GM20431 (cell line): Measurements from ENCODE around the gene SPDYE6.
"Not testable (repeated sequence)": the region's sequence is repeated elsewhere in the genome, so short reads cannot be mapped to it uniquely, and the experiment has no call there.

Experiments used
- in situ Hi-C: fragments of 300-500 bp; cut with MseI, MboI; formaldehyde crosslinking; loops from one replicate; pipeline ENCODE4 v1.15.0; 2020; ENCODE audit warnings: low sequenced_read_pairs; ENCODE audit not compliant: unreplicated experiment

Gene SPDYE6, protein sequence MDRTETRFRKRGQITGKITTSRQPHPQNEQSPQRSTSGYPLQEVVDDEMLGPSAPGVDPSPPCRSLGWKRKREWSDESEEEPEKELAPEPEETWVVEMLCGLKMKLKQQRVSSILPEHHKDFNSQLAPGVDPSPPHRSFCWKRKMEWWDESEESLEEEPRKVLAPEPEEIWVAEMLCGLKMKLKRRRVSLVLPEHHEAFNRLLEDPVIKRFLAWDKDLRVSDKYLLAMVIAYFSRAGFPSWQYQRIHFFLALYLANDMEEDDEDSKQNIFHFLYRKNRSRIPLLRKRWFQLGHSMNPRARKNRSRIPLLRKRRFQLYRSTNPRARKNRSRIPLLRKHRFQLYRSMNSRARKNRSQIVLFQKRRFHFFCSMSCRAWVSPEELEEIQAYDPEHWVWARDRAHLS

DNA sequence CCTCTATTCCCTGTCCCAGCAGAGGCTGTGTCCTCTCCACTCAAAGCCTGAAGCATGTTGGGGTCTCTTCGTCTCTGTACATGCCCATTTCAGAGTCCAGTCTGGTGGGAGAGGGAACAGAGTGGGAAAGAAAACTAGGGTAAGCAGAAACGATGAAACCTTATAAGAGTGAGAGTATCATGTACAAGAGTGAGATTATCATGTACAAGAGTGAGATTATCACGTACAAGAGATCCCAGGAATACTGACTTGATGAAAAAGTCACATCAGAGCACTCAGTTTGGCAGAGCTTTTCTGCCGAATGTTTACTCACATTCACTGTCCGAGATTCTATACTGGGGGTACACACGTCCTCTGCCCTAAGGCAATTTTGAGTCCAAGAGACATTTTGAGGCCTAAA, at the start of gene SPDYE6:
TSS of gene SPDYE6 (minus strand) at position 101 of the 400 bp plus-strand sequence. CDS start 421 bp downstream, outside the sequence.
- in situ Hi-C loops = not testable (repeated sequence)

DNA sequence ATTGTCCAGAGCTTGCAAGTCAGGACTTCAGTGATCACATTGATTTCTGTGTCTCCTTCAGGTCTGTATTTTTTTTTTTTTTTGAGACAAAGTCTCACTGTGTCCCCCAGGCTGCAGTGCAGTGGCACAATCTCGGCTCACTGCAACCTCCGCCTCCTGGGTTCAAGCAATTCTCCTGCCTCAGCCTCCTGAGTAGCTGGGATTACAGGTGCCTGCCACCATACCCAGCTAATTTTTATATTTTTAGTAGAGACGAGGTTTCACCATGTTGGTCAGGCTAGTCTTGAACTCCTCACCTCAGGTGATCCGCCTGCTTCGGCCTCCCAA, 48.6 kb upstream of the SPDYE6 start:
- in situ Hi-C loops = loop anchor here (5.0 kb wide), 1 partner anchor 47 kb away; no protein-coding TSS in a partner anchor

DNA sequence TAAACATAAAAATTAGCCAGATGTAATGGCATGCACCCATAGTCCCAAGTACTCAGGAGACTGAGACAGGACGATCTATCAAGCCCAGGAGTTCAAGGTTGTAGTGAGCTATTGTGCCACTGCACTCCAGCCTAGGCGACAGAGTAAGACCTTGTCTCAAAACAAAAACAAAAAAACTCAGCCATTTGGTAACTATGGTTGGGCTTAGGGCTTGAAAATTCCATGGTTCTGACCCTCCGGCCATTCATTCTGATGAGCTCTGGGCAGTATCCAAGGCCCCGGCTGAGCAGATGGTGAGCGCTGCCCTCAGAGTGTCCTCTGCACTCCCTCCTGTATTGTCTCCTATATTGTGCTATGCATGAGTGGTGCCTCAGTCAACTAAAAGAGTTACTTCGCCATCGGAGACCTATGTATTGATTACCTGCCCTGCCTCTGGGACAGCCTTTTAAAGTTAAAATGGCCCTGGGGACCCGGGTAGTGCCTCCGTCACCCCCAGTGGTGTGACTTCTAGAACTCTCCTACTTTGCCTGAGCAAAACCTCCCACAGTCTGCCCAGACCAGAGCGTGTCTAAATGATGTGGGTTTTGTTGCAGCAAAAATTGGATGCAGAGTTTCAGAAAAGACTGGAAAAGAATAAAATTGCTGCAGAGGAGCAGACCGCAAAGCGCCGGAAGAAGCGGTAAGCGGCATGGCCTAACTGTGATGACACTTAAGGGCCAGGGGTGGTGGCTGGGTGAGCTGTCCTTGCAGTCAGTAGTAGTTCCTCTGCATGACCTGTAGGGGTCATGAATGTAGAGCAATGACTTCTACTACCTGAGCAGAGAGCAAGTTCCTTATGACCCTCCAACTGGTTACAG, 48.0 kb upstream of the SPDYE6 start:
- in situ Hi-C loops = no loop called here

DNA sequence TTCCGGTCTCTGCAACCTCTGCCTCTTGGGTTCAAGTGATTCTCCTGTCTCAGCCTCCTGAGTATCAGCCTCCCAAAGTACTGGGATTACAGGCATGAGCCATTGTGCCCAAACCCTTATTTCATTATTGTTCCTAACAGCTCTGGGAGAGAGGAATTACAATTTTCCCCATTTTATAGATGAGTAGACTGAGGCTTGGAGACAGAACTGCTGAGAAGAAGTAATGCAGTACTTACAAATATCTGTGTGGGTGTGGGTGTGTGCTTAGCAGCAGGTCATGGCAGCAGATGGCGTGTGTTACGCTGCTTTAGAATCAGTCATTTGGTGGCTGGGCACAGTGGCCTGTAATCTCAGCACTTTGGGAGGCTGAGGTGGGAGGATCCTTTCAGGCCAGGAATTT, 47.3 kb upstream of the SPDYE6 start:
- in situ Hi-C loops = no loop called here

DNA sequence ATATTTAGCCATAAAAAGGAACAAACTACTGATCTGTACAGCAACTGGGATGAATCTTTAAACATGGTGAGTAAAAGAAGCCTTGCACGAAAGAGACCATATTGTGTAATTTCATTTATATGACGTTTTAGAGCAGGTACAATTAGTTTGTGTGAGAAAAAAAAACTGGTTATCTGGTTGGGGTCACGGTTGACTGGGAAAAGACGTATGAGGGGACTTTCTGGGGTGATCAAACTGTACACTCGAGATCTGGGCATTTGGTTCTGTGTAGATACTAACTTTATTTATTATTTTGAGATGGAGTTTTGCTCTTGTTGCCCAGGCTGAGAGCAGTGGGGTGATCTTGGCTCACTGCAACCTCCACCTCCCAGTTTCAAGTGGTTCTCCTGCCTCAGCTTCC, 44.1 kb upstream of the SPDYE6 start:
- in situ Hi-C loops = no loop called here

DNA sequence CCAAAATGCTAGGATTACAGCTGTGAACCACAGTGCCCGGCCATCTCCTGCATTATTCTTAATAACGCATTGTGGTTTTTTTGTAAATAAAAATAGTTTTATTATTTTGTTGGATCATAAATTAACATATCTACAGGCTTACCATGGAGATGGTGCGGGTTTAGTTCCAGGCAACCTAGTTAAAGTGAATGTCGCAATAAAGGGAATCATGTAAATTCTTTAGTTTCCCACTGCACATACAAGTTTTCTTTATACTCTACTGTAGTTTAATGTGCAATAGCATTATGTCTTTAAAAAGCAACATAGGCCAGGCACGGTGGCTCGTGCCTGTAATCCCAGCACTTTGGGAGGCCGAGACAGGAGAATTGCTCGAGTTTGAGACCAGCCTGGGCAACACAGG, 42.3 kb upstream of the SPDYE6 start:
- in situ Hi-C loops = loop anchor here (25.0 kb wide), 2 partner anchors 711 to 861 kb away; no protein-coding TSS in a partner anchor

DNA sequence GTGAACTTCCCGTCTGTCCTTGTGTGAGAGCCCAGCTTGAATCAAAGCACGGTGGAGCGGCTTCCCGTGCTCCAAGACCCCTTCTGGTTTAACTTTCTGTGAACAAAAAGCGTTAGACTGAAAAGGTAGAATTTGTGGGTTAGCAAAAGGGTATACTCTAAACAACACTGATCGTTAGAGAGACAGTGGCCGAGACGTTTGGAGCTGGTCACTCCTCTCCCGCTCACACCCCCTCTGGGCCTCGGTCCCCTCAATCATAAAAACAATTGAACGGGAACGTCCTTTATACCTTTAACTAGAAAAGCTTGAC, 40.4 kb upstream of the SPDYE6 start:
- in situ Hi-C loops = loop anchor here (25.0 kb wide), 2 partner anchors 709 to 859 kb away; no protein-coding TSS in a partner anchor

DNA sequence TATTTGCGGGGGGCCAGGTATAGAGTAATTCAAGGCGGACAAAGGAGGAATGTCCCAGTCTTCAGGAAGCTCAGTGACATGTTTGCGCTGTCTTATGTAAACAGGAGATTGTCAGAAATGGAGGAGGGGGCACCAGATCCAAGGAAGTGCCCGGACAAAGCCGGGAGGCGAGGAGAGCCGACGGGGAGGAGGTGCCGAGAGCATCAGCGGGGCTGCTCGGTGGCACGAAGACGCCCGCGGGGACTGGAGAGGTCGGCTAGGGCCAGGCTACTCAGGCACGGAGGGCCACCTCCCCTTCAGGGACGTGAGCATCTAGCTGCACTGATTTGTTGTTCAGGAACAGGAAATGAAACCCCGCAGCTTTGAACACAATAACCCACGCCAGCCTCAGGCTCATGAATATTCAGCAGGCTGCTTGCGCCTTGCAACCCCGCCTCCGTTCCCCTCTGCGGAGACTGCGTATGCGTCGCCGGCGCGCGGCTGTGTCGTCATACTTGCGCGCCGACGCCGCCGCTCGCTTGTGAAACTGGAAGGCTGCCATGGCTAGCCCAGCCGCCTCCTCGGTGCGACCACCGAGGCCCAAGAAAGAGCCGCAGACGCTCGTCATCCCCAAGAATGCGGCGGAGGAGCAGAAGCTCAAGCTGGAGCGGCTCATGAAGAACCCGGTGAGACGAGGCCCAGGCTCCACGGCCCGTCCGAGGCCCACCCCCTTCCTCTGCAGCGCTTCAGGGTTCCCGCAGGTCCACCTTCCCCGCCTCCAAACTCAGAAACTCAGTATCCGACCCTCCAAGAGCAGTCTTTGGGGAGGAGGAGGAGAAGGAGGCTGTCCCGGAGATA, 39.8 kb upstream of the SPDYE6 start, which contains the start of gene PRKRIP1:
TSS of gene PRKRIP1 (plus strand) at position 491 of the 837 bp plus-strand sequence. CDS start at position 540, 49 bp downstream.
- in situ Hi-C loops = loop anchor here (25.0 kb wide), 2 partner anchors 709 to 859 kb away; no protein-coding TSS in a partner anchor

DNA sequence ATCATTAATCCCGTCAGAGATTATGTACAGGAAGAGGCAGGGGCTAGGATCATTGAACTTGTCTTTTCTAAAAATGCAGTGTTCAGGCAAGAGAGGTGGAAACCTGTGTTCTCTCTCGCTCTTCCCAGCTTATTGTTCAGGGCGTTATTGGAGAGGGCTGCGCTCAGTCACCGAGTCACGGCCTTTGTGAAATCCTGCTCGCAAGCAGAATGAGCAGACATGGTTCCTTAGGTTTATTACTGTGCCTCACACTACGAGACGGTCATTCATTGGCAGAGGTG, 39.3 kb upstream of the SPDYE6 start:
- in situ Hi-C loops = loop anchor here (25.0 kb wide), 2 partner anchors 708 to 858 kb away; no protein-coding TSS in a partner anchor

DNA sequence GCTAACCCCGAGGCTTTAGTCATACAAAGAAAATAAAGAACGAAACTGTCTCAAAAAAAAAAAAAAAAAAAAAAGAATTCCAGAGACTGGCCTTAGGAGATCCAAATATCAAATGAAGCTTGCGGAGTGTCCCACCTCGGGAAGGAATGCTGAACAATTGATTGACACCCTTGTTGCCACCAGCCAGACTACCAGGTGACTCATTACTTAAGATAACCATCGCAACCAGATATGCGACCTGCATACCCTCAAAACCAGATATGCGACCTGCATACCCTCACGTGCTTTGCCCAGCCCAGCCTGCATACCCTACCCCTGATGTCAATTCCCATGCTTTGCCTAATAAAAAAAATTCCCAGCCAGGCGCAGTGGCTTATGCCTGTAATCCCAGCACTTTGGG, 37.2 kb upstream of the SPDYE6 start:
- in situ Hi-C loops = loop anchor here (5.0 to 25.0 kb wide), 3 partner anchors 111 to 856 kb away; no protein-coding TSS in a partner anchor

DNA sequence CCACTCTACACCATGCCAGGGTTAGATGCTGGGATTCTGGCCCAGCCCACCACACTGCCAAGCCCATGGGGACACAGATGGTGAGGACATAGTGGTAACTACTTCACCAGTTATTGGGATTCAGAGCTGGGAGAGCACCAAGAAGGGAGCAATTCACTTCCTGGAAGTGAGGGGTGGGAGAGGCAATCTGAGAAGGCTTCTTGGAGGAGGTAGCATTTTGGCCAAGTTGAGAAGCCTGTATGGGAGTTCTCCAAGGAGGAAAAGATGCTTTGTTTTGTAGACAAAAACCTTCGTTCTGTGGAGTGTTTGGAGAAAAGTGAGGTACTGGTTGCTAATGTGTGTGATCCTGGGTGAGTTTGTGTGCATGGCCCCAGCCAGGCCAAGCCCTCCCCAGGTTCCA, 36.1 kb upstream of the SPDYE6 start:
- in situ Hi-C loops = loop anchor here (5.0 to 25.0 kb wide), 3 partner anchors 110 to 855 kb away; no protein-coding TSS in a partner anchor

DNA sequence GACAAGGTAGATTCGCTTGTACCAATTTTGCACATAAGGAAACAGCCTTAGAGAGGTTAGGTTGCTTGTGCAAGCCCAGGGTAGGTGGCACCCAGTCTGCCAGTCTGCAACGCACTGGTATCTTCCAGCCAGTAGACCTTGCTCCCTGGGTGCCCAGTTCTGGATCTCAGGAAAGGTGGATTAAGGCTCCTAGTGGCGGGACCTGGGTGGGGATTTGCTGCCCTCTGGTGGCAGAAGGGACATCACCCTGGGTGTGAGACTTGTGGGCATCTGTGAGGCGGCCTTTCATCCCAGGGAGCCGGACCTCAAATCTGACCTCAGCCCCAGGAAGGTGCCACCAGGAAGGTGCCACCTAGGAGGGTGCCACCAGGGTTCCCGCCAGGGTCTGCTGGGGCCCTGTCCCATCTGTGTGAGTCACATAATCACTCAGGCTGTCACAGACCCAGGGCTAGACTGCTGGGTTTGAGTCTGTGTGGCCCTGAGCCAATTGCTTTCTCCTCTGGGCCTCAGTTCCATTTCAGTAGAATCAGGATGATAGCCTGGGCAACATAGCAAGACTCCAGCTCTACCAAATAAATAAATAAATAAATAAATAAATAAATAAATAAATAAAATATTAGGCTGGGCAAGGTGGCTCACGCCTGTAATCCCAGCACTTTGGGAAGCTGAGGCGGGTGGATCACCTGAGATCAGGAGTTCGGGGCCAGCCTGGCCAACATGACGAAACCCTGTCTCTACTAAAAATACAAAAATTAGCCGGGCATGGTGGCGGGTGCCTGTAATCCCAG, 34.6 kb upstream of the SPDYE6 start:
- in situ Hi-C loops = loop anchor here (5.0 to 25.0 kb wide), 3 partner anchors 109 to 854 kb away; no protein-coding TSS in a partner anchor

DNA sequence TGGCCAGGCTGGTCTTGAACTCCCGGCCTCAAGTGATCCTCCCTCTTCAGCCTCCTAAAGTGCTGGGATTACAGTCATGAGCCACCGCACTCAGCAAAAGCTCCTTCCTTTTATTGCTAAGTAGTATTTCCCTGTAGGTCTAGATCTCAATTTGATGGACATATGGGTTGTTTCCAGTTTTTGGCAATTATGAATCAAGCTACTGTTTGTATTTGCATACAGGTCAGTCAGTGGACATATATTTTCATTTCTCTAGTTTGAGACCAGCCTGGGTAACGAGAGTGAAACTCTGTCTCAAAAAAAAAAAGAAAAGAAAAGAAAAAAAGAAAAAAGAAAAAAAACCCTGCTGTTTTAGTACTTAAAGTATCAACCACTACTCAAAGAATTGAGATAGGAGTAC, 33.6 kb upstream of the SPDYE6 start:
- in situ Hi-C loops = loop anchor here (5.0 to 25.0 kb wide), 3 partner anchors 108 to 853 kb away; no protein-coding TSS in a partner anchor

DNA sequence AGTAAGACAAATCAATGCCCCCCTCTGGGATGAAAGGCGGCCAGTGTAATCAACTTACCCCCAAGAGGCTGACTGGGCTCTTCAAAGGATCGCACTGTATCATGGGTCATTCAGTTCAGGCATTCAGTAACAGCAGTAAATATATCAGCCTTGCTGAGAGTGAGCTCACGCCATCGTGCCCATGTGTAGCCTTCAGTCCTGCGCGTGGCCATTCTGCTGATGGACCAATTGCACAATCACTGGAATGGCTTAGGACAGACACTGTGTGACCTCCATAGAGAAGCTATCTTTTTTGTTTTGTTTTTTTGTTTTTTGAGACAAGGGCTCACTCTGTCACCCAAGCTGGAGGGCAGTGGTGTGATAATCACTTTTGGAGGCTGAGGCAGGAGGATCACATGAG, 30.8 kb upstream of the SPDYE6 start:
- in situ Hi-C loops = loop anchor here (25.0 kb wide), 2 partner anchors 700 to 850 kb away; no protein-coding TSS in a partner anchor

DNA sequence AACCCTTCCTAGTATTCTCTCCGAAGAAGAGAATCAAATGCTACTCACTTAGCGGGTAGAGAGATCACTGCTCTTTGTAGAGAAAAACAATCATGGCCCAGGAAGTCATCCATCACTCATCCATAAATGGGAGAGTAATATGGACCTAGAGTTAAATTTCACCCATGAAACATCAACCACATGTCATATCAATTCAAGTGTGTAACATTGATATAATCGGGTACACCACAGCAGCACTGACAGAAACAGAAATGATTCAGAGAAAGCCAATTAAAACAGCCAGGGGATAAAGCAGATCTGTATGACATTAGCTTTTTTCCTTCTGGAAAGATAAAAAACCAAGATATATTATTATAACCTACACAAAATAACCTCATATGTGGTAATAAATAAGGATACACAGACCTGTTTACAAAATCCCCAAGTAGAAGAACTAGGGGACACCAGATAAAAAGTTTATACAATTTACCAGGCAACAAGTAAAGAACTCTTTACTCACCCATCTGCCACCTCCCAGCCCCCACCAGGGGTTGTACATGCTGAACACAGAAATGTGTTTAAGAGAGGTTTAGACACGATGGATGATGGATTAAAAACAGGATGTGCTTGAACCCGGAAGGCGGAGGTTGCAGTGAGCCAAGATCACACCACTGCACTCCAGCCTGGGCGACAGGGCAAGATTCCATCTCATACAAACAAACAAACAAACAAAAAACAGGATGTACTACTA, 25.6 kb upstream of the SPDYE6 start:
- in situ Hi-C loops = loop anchor here (25.0 kb wide), 2 partner anchors 695 to 845 kb away; no protein-coding TSS in a partner anchor

DNA sequence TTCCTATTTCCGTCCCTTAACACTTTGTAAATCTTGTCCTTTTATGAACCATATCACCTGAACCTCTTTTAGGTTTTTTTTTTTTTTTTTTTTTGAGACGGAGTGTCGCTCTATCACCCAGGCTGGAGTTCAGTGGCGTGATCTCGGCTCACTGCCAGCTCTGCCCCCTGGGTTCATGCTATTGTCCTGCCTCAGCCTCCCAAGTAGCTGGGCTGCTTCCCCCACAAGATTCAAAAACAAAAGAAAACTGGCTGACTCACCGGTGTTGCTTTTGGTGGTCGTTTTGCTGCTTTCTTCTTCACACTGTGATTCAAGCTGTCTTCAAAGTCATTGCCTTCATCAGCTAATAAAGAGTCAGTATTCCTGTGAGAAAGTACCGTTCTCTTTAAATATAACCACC, 24.6 kb upstream of the SPDYE6 start:
- in situ Hi-C loops = loop anchor here (25.0 kb wide), 2 partner anchors 694 to 844 kb away; no protein-coding TSS in a partner anchor

DNA sequence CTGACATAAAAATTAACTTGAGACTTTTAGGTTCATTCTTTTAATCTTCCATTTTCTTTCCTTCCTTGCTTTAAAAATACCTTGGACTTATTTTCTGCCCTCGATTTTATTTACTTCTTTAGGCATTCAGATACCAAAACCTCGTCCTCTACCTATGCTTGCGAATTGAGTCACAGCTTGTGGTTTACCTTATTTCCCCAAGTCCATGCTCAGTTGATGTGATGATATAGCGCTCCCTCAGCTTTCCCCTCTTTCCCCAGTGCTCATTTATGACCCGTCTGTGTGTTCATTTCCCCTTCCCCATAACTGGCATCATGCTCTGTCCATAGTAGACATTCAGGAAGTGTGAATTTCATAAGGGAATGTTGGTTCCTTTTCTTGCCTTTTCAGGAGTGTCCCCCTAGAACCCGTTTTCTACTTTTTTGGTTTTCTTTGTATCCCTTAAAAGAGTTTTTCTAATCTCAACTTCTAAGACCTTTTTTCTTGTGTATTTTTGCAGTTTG, 20.8 kb upstream of the SPDYE6 start:
- in situ Hi-C loops = loop anchor here (25.0 kb wide), 2 partner anchors 690 to 840 kb away; no protein-coding TSS in a partner anchor

DNA sequence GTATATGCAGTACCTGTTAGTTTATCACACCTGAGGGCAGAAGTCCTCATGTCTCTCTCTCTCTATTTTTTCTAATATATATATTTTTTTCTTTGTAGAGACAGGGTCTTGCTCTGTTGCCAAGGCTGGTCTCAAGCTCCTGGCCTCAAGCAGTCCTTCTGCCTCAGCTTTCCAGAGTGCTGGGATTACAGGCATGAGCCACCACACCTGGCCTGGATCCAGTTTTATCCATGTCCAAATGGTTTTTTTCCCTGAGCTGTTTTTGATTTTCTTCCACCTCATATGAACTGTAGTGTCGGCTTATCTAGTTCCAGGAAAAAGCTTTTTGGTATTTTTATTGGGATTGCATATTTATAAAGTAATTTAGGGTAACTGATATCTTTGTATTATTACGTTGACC, 16.6 kb upstream of the SPDYE6 start:
- in situ Hi-C loops = not testable (repeated sequence)
